GM06990 (cell line): ENCODE results near the gene PSMD13.

ENCODE experiments used
- DNase-seq: peaks from one replicate; pipeline ENCODE4 v3.0.0-alpha.2; 2011; ENCODE audit not compliant: insufficient read length; ENCODE audit errors: extremely low read depth
- H3K27me3 ChIP-seq: replicated peaks from 2 replicates; pipeline ENCODE4 v1.6.0; 2011; ENCODE audit warnings: low read length; ENCODE audit not compliant: control insufficient read depth, insufficient read depth
- H3K36me3 ChIP-seq: 2 replicates; pipeline ENCODE4 v1.5.1; 2011; ENCODE audit warnings: low read length; ENCODE audit not compliant: control insufficient read depth, insufficient read depth
- H3K4me3 ChIP-seq: replicated peaks from 2 replicates; pipeline ENCODE4 v1.5.1; 2011; ENCODE audit warnings: low read depth, mild to moderate bottlenecking, control low read depth, low read length
- CTCF ChIP-seq: IDR thresholded peaks from 2 replicates; pipeline ENCODE4 v1.5.1; 2011; ENCODE audit warnings: low read length, control low read depth, mild to moderate bottlenecking, inconsistent platforms; ENCODE audit not compliant: insufficient read depth, poor library complexity, severe bottlenecking

The PSMD13 gene

GRCh38 chr11:299081-299891 lies 62.5 kb downstream of the PSMD13 start, which contains the start of gene IFITM5:
TSS of gene IFITM5 (minus strand) at chr11:299526. CDS start at chr11:299490, 36 bp downstream.
- H3K27me3 ChIP-seq, result no peaks in the 10 kb centered on the region; the same call in 1 of the 2 replicates
- no peak for TF ChIP-seq CTCF
- no peak for DNase-seq

GRCh38 chr11:299951-300735 lies 63.4 kb downstream of the PSMD13 start:
- peak; percentile 17 for TF ChIP-seq CTCF
- Histone ChIP-seq H3K36me3 (no peaks in the 10 kb centered on the region), H3K27me3 (no peaks in the 10 kb centered on the region; the same call in 1 of the 2 replicates), H3K4me3 (no peak overlapping the region)
- DNase-seq, result no peak

More at GRCh38 chr11:299081-299891, 62.5 kb downstream of the PSMD13 start, which contains the start of gene IFITM5:
- Histone ChIP-seq H3K4me3 (no peak within 1 kb of the TSS), H3K36me3 (no peaks in the 10 kb centered on the region)
